Fibroblast of lung (primary cell): ENCODE data around the gene FOS. TPM values are rescaled to one million over a fixed set of nuclear protein-coding genes. Genes with fewer than 3 reads are reported as not detected.

Experiments
- DNase-seq, 2 donors: peaks; one replicate each; pipeline versions ENCODE4 v3.0.0 to v3.0.0-alpha.2; 2010; ENCODE audit warnings: low read depth in 2 of 2
- H2AFZ ChIP-seq: 2 replicates; pipeline ENCODE4 v1.5.1; 2012; ENCODE audit warnings: low read length, control low read depth, inconsistent platforms
- H3K27ac ChIP-seq: 2 replicates; pipeline ENCODE4 v1.5.1; 2011; ENCODE audit warnings: low read length, control low read depth; ENCODE audit not compliant: insufficient read depth
- H3K27me3 ChIP-seq: 2 replicates; pipeline ENCODE4 v1.5.1; 2011; ENCODE audit warnings: mild to moderate bottlenecking, low read length; ENCODE audit not compliant: control insufficient read depth, insufficient read depth
- H3K36me3 ChIP-seq: 2 replicates; pipeline ENCODE4 v1.5.1; 2011; ENCODE audit warnings: low read length; ENCODE audit not compliant: control insufficient read depth, insufficient read depth
- H3K4me1 ChIP-seq: 2 replicates; pipeline ENCODE4 v1.5.1; 2011; ENCODE audit warnings: low read length; ENCODE audit not compliant: control insufficient read depth, insufficient read depth; ENCODE audit errors: extremely low read depth
- H3K4me2 ChIP-seq: 2 replicates; pipeline ENCODE4 v1.5.1; 2011; ENCODE audit warnings: low read length, control low read depth; ENCODE audit not compliant: insufficient read depth; ENCODE audit errors: extremely low read depth
- H3K4me3 ChIP-seq, 4 experiments: fragments of 200-600 bp in 1 of 4; sonication (generic) in 1 of 4; replicated peaks in 1 of 4; 2 replicates each; pipeline ENCODE4 v1.5.1; 2011 to 2016; ENCODE audit warnings: low read length in 4 of 4, low read depth in 3 of 4, mild to moderate bottlenecking in 3 of 4, control low read depth in 2 of 4, inconsistent platforms in 1 of 4, mixed read lengths in 1 of 4; ENCODE audit not compliant: insufficient read depth in 1 of 4; ENCODE audit errors: control extremely low read depth in 1 of 4
- H3K79me2 ChIP-seq: 2 replicates; pipeline ENCODE4 v1.5.1; 2012; ENCODE audit warnings: mild to moderate bottlenecking, low read length, inconsistent platforms; ENCODE audit not compliant: control insufficient read depth, insufficient read depth
- H3K9ac ChIP-seq: 2 replicates; pipeline ENCODE4 v1.5.1; 2011; ENCODE audit warnings: mild to moderate bottlenecking, low read length, control low read depth; ENCODE audit not compliant: insufficient read depth
- H3K9me3 ChIP-seq: 2 replicates; pipeline ENCODE4 v1.5.1; 2012; ENCODE audit warnings: low read depth, low read length; ENCODE audit not compliant: control insufficient read depth, insufficient read depth
- H4K20me1 ChIP-seq: 2 replicates; pipeline ENCODE4 v1.5.1; 2011; ENCODE audit warnings: low read length; ENCODE audit not compliant: control insufficient read depth, insufficient read depth; ENCODE audit errors: extremely low read depth
- CTCF ChIP-seq, 2 donors: IDR thresholded peaks in 1 of 2; conservative IDR thresholded peaks in 1 of 2; 1 replicate in 1 of 2; 2 replicates in 1 of 2; pipeline ENCODE4 v1.5.1; 2011 to 2012; ENCODE audit warnings: low read length in 2 of 2, control low read depth in 1 of 2, inconsistent platforms in 1 of 2, low read depth in 1 of 2, mild to moderate bottlenecking in 1 of 2
- EZH2 ChIP-seq: IDR thresholded peaks from 2 replicates; pipeline ENCODE4 v1.5.1; 2012; ENCODE audit warnings: low read length, control low read depth, mild to moderate bottlenecking; ENCODE audit errors: missing control alignments
- polyA plus RNA-seq, 2 donors: library from polyadenylated mRNA; depleted of rRNA in 1 of 2; stranded (reverse) in 1 of 2; unstranded in 1 of 2; fragments of >200 nt; gene quantifications; 2 replicates each; pipeline ENCODE4 v1.2.1, GENCODE V29; 2011 to 2012; ENCODE audit warnings: missing spikeins in 1 of 2
- total RNA-seq: library from RNA; depleted of rRNA; stranded (reverse); fragments of >200 nt; gene quantifications from 2 replicates; pipeline ENCODE4 v1.2.1, GENCODE V29; 2014

FOS gene
- total and polyA plus RNA-seq, 2 donors (not counting 1 experiment from before 2014, with no cell fraction given), result 24.6 to 178 TPM

GRCh38 chr14:75267141-75267721 lies 11.4 kb upstream of the FOS start:
- DNase-seq, result peak; percentile 64 to 85
- peaks cover 4% of the 10 kb centered on the region for H3K27me3 ChIP-seq
- H2AFZ ChIP-seq, result no peak overlapping the region
- no peak overlapping the region for H3K4me2 ChIP-seq
- H3K79me2 ChIP-seq, result no peaks in the 10 kb centered on the region
- H3K4me1 ChIP-seq, result peaks cover 6% of the 10 kb centered on the region
- H3K9ac ChIP-seq, result no peak overlapping the region
- no peaks in the 10 kb centered on the region for H3K36me3 ChIP-seq
- H3K4me3 ChIP-seq, result no peak overlapping the region
- no peaks in the 10 kb centered on the region for H4K20me1 ChIP-seq
- no peak for TF ChIP-seq CTCF (conservative IDR thresholded peaks at IDR 0.05 in 1 of 2, IDR thresholded peaks at IDR 0.05 in 1 of 2; ENCODE audit: low read depth in 1 of 2, low read length in 2 of 2)
- peak overlapping the region; percentile 55 for H3K27ac ChIP-seq
- no peaks in the 10 kb centered on the region for H3K9me3 ChIP-seq

GRCh38 chr14:75268633-75269550 lies 9.7 kb upstream of the FOS start:
- no peak overlapping the region for H3K27ac ChIP-seq
- peaks cover 4% of the 10 kb centered on the region for H3K27me3 ChIP-seq
- H4K20me1 ChIP-seq, result no peaks in the 10 kb centered on the region

GRCh38 chr14:75271514-75271913 lies 7.1 kb upstream of the FOS start:
- no peak overlapping the region for H3K27ac ChIP-seq
- no peaks in the 10 kb centered on the region for H3K36me3 ChIP-seq
- H3K79me2 ChIP-seq, result no peaks in the 10 kb centered on the region
- peaks cover 4% of the 10 kb centered on the region for H3K27me3 ChIP-seq
- TF ChIP-seq CTCF (conservative IDR thresholded peaks at IDR 0.05 in 1 of 2, IDR thresholded peaks at IDR 0.05 in 1 of 2; ENCODE audit: low read depth in 1 of 2, low read length in 2 of 2), result no peak
- no peak for TF ChIP-seq EZH2
- H3K4me3 ChIP-seq, result no peak overlapping the region
- no peak overlapping the region for H3K4me2 ChIP-seq
- DNase-seq, result no peak
- no peak overlapping the region for H3K9ac ChIP-seq
- H3K9me3 ChIP-seq, result no peaks in the 10 kb centered on the region
- no peak overlapping the region for H2AFZ ChIP-seq
- peaks cover 18% of the 10 kb centered on the region for H3K4me1 ChIP-seq
- H4K20me1 ChIP-seq, result no peaks in the 10 kb centered on the region

More at GRCh38 chr14:75268633-75269550, 9.7 kb upstream of the FOS start:
- Histone ChIP-seq H3K9ac (no peak overlapping the region), H2AFZ (no peak overlapping the region), H3K9me3 (no peaks in the 10 kb centered on the region), H3K79me2 (no peaks in the 10 kb centered on the region), H3K4me1 (peaks cover 13% of the 10 kb centered on the region), H3K36me3 (no peaks in the 10 kb centered on the region), H3K4me2 (no peak overlapping the region), H3K4me3 (no peak overlapping the region)
- TF ChIP-seq EZH2, result no peak
- DNase-seq, result no peak
